CD4-positive, alpha-beta T cell treated with Interleukin-4 for 4 hours (primary cell): ENCODE results near the gene COL8A1.

Source experiments
- DNase-seq: peaks from one replicate; pipeline ENCODE4 v3.0.0-alpha.2; 2020

Gene COL8A1

DNA sequence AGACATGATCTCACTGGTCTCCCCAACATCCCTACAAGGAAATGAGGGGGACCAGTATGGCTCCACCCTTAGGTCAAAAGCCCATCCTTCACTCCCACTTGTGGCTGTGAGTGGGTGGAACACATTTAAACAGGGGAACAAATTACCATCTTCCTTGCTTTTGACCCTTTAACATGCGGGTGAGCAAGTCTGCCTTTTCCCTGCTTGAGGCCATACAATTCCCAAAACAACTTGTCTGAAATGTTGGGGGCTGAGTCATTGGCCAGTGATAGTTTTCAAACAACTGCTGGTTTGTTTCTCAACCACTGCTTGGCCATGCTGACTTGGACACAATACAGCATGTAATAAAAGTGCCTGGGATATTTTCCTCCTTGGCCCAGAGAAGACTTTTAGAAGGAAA lies 39.6 kb downstream of the COL8A1 start:
- DNase-seq = no peak

DNA sequence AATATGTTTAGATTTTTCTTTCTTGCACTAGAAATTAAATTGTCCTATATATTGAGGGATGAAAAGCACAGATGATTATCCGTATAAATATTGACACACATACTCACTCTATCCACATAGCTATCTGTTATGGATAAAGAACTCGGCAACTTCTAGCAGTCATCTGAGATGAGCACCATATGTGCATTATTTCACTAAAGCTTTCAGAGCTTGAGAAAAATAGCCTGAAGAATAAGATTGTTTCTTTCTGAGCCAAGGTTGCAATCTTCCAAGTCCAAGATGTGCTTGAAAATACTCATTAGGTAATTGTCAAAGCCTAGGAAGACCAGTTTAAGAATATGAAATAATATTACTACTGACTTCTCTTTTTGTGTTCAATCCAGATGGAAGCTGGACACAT lies 40.5 kb downstream of the COL8A1 start:
- DNase-seq = no peak

DNA sequence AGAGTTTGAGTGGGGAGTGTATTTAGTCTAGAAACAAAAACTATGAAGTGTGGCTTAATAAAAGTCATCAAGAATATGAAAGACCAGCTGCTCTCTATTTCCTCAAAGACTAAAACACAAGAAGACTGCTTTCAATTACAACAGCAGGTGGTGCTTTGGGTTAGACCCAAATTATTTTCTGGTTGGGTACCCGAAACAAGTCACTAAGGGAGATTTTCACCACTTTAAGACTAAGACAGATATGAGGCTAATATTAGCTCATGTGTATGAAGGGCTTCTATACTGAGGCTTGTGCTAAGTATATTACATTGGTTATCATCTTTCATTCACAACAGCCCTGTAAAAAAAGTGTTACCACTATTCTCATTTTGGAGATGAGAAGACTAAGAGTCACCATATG lies 43.1 kb downstream of the COL8A1 start:
- no peak for DNase-seq

DNA sequence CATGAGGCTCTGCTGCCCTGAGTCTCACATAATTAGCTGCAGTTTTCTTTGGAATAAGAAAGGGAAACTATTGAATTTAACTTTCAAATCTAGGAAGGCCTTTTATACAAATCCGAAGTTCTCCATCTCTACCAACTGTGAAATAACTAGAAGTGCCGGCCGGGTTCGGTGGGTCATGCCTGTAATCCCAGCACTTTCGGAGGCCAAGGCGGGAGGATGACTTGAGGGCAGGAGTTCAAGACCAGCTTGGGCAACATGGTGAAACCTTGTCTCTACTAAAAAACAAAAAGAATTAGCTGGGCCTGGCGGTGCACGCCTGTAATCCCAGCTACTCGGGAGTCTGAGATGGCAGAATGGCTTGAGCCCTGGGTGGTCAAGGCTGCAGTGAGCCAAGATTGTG lies 43.6 kb downstream of the COL8A1 start:
- DNase-seq = no peak

DNA sequence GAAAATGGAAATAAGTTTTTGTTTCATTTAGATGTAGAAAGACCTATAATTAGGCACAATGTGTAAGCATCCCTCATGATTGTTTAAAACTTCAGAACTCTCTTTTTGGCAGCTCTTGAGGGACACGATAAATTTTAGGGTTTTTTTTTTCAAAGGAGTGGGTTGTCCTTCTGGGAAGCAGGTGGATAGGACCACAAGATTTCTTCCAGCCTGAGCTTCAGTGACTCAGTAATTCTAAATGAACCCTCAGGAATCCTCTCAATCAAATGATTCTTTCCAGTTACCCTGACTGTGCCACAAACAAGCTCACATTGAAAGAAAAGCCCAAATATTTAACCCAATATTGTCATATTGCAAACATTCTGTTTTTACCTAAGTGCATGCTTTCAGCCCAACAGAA lies 45.1 kb downstream of the COL8A1 start:
- no peak for DNase-seq

DNA sequence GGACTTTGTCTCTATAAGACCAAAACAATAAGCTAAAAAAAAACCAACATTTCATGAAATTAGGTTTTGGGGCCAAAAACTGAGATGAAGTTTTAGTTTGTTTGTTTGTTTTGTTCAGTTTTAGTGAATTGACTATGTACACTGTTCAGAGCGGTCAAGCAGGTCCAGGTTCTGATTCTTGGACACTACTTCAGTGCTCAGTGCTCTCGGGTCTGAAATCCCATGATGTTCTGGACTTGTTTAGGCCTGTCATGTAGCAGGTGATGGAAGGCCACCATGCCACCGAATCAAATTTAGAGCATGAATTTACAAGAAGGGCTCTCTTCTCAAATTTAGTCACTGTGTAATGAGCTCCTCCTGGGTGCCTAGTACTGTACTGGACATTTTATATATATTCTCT lies 45.5 kb downstream of the COL8A1 start:
- DNase-seq = no peak

DNA sequence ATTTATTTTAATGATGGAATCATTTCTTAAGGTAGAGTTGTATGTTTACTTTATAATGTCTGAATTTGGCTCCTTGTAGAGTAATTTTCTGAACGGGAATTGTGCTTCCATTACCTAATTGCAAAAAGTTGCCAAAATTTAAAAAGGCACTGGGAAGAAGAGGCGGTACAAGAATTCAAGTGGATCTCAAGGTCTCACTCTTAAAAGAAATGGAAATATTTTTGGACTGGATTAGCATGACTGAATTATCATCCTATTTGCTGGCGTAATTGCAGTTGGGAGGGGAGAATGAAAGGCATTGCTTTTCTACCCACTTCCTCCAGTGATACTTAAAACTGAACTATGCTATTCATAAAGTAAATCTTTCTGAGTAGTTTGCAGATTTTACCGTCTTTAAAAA lies 46.2 kb downstream of the COL8A1 start:
- no peak for DNase-seq

DNA sequence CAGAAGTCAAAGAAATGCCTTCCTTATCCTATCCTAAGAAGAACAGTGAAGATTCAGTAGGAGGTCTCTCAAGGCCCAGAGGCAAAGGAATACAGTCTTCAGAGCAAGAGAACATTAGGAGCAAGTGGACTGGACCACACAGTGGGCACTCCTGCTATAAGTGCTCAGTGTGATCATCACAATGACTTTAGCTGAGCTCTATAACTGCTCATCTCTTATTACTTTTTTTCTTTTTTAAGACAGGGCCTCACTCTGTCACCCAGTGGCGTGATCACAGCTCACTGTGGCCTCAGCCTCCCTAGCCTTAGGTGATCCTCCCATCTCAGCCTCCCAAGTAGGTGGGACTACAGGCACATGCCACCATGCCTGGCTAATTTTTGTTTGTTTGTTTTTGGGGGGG lies 48.1 kb downstream of the COL8A1 start:
- DNase-seq = no peak

DNA sequence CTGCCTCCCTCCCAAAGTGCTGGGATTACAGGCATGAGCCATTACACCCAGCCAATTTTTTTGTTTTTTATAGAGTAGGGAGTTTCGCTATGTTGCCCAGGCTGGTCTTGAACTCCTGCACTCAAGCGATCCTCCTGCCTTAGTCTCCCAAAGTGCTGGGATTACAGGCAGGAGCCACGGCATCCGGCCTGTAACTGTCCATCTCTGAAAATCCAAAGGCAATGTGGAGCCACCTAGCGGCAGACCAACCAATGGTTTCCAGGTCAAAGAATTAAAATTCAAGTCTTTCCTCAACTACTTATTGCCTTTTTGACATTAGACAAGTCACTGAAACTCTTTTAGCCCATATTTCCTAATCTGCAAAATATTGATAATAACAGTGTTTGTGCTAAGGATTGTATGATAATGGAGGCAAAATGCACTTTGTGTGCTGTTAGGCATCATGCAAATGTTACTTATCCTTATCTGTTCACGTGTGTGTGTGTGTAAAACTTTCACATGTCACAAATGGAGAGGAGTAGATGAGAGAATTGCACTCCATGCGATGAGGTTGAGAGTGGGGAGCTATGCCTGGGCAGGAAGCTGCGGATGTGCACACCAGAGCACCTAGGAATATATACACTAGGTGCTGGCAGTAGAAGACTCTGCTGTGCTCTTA lies 48.7 kb downstream of the COL8A1 start:
- no peak for DNase-seq

DNA sequence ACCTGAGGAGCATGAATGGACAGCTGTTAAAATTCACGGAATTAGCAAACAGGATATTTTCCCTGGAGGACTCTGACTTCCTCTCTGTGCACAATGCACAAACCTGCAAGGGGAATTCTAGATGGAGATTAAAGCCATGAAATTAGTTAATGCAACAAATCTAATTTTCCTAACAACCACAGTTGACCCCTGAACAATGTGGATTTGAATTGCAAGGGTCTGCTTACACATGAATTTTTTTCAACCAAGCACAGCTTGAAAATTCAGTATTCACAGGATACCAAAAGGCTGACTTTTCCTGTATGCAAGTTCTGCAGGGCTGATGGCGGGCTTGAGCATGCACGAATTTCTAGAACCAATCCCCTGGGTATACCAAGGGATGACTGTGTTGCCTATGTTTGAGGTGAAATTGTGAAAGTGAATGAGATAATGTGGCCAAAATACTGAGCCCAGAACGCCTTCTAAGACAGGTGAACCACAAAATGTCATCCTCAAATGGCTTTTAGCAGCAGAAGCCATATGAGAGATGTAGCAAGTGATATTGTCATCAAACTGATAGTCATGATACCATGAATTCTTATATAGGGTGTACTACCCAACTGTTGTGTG lies 52.5 kb downstream of the COL8A1 start:
- no peak for DNase-seq

DNA sequence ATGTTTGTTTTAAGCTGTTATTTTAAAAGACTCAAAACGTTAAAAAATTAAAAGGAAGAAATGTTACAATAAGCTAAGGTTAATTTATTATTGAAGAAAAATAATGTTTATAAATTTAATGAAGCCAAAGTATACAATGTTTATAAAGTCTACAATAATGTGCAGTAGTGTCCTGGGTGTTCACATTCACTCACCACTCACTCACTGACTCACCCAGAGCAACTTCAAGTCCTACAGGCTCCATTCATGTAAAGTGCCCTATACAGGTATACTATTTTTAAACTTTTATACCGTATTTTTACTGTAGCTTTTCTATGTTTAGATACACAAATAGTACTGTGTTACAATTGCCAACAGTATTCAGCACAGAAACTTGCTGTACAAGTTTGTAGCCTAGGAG lies 55.2 kb downstream of the COL8A1 start:
- no peak for DNase-seq

DNA sequence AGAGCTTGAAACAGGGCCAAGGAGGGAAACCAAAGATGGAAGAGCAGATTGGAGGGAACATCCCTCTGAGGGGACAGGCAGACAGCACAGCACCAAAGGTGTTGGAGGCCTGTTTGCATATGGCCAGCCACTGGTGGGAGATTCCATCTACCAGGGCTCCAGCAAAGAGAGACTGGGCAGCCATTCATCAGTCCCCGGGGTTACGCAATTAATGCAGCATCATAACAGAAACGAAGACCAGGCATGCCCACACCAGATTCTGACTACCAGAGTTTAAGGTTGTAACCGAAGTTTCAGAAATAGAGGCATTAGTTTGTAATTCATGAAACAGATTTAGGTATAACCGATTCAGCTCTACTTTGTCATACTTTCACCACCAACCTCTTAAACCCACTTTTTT lies 58.1 kb downstream of the COL8A1 start:
- DNase-seq = no peak

DNA sequence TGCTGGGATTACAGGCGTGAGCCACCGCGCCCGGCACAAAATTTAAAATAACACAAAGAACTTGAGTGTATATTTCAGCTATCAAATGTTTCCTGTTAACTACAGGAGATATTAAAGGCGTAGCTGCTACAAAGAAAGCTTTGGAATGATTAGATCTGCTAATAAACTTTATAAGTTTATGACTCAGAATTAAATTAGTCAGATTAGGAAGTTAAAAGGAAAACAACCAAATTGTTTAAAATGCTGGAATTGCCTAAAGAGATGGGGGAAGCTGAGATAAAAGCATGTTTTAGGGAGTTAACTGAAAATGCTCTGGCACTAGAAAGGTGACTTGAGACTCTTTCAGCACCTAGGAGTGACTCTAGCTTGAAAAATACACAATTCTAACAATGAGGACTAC lies 58.9 kb downstream of the COL8A1 start:
- DNase-seq = no peak

DNA sequence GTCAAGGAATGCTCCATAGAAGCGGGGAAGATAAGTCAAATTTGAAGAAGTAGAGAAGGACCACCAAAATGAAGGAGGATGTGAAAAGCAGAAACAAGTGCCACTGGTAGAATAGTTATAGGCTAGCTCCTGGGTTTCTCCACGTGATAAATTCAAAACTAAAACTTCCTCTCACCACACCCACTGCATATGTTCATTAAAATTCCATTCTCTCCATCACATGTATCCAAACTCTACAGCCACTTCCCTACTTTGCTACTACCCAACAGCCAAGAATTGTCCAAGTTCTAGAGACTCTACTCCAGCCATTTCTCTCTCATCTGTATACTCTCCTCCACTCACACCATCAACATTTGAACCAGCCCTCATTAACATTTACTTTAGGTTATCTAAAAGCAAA lies 60.5 kb downstream of the COL8A1 start:
- DNase-seq = no peak

DNA sequence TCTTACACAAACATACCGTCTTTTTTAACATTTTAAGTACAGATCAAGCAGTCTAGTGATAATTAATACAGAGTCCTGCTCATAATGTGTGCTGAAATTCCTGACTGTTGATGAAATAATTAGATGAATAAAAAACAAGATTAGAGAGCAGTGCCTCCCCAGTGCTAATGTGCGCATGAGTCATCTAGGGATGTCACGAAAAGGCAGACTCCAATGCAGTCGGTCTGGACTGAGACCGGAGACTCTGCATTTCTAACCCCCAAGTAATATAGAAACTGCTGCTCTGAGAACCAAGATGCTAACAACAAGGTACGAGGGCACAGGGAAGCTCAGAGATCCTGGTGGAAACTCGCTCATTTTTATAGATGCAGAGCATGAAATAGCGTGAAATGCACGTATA lies 61.4 kb downstream of the COL8A1 start:
- DNase-seq = no peak

DNA sequence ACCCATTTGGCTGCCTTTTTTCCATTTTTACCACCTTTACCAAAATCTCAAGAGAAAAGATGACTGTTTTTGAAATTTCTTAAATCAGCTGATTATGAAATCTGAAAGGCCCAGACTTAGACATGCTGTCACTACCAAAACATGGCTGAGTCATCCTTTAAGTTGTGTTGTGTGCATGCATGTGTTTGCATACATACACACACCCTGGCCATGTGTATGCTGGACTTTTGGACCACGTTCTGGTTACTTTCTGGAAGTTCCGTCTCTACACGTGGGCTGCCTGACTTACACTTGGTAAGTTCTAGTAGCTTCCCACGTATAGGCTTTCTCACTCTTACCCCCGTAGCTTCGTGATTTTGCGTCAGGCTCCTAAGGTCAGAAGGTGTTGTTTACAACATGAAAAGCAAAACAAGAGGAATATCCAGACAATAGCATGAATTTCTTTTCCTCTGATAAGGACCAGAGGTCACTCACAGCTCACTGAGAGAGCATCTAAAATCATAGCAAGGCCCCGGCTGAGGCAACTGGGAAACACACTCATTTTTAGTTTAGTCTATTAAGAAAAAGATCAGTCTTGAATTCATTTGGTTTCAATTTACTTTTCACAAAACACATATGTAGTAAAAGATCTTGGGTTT lies 62.4 kb downstream of the COL8A1 start:
- DNase-seq = no peak

DNA sequence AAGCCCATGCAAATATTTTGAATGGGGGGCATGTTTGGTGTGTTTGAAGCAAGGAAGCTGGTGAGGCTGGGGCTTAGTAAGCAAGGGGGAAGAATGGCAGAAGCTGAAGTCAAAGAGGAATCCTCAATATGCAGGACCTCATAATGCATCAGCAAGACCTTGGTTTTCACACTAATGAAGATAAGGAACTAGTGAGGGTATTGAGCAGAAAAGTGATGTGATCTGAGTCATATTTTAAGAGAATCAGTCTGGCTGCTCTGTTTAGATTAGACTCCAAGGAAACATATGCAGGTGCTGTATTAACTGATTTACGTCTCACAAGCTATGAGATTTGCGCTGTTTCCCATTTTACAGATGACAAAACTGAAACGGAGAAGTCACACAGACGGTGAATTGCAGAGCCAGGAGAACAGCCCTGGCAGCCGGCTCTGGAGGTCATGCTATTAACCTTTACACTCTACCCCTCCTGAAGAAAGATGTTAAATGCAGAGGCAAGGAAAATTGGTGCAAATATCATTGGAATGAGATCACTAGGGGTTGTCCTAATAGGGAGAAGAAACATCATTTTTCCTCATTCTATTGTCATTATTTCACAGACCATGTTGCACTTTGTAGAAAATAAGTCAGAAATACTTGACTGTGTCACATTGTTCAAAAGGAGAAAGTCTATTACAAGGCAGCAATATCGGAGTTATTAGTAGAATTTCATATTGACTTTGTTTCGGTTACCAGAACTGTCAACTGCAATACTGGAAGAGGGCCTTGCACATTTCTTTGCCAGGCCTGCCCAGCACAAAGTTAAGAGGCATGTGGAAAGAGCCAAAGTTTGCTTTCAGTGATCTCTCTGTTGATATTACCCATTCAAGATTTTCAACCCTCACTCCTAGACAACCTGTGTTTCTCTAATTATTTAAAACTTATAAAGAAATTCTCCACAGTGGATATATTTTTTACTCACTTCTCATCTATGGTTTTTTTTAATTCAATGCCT lies 64.9 kb downstream of the COL8A1 start:
- no peak for DNase-seq

DNA sequence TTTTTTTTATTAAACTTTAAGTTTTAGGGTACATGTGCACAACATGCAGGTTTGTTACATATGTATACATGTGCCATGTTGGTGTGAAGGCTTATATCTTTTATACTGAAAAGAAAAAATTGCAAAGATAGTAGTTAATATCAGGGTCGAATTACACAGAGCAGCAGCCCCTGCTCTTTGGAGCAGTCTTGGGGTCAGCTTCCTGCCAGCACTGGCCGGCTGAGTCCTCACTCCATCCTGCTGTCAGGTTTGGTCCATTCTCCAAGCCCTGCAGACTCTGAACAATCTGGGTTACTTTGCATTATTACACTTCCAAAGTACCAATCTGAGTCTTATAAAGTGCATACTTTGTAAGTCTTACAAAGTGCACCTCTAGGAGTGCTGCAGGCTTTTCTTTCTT lies 66.0 kb downstream of the COL8A1 start:
- DNase-seq = no peak

DNA sequence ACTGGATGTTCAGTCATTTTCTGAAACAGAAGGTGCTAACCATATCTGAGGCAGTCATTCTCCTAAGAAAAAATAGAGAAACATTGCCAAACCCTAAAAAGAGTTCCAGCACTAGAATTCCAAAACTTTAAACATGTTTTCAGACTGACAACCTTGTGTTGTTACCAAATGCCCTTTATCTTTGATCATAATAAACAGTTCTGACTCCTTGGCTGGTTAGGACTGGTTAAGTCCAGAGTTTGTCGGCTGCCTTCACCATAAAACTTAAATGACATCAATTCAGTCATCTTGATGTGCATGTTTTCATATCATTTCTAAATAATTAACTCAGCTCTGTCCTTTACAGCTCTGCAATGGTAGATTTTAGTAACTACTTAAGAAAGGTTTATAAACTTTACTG lies 68.0 kb downstream of the COL8A1 start:
- DNase-seq = no peak

DNA sequence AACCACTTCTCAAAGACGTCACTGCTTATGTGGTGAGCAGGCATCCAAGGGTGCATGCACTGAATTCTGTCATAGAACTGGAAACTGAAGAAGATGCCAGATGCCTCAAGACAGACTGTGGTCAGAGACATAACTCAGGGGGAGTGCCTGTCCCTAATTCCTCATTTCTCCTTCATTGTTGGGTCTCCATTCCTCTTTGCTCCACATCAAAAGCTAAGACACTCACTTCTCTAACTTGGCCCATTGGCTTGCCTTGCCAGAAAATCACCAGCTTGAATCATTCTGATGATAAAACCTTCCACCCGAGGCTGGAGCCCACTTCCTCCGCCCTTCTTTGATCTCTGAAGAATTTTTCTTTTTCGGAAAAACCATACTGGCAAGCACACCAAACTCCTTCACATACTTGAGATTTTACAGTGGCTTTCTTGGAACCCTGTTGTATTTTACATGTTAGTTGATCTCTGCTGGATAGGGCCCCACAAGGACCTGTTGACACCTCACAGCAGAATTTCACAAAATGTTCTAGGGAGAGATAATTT lies 69.9 kb downstream of the COL8A1 start:
- DNase-seq = no peak

DNA sequence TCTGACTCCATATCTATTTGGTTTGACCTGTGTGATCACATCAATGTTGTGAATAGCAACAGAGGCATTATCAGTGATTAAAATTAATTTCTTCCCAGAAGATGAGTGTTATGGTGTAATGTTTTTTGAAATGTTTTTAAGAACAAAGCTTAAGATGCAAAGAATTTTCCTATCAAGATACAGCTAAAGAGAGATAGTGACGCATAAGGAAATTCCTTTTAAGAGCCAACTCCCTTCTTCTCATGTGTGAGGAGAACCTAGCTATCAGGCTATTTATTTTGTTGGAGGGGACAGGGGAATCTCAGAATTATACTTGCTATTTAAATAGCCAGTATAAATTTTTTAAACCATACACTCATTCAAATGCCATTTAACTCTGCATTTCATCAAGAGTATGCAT lies 71.3 kb downstream of the COL8A1 start:
- DNase-seq = no peak

DNA sequence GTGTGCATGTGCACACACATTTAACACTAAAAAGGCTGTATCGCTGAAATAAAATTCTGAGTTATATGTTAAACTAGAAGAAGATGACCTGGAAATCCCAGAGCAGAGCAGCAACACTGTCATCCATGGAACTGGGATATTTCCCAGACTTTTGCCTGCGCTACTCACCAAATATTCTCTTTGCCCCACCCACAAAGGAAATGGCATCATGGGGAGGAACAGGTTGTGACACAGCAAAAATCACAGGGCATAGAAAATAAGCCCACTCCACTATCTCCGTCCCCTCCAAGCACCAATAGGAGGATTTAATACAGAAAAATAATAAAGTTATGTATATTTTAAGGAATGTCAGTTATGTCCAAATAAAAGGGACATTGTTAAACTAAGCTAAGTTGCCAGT lies 71.7 kb downstream of the COL8A1 start:
- DNase-seq = no peak

DNA sequence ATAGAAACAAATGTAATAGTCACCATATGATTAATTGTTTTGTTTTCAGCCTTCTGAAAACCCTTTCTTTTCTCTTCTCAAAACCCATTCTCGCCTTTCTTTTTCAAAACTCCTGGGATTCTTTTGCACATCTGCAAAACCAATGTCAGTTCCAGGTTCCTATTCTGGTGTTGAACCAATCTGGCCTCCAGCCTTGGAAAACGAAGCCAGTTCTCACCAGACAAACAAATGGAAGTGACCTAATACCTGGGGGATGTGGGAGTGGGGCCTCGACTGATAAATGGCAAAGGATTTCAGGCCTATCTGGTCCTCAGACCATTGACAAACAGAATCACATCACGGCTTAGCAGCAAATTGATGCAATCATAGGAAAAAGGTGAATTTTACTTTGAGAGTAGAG lies 73.0 kb downstream of the COL8A1 start:
- DNase-seq = no peak
